PC-9 (cell line): Measurements from ENCODE around the gene WBP11. TPM values are rescaled to one million over a fixed set of nuclear protein-coding genes. Genes with fewer than 3 reads are reported as not detected.

Experiments used
- BruUV-seq: library from RNA; stranded (reverse); fragments of 400-500 nt; replicated peaks from 2 replicates; lab custom pipeline; 2021; lab: Mats Ljungman, UMichigan
- CTCF ChIA-PET: fragments of 300-600 bp; sonication (Branson Sonifier 250); formaldehyde crosslinking; loops from one replicate; lab custom pipeline; 2022; ENCODE audit warnings: antibody characterized with exemption; lab: Charles Lee
- POLR2A ChIA-PET: fragments of 300-600 bp; sonication (Branson Sonifier 250); formaldehyde crosslinking; loops from one replicate; lab custom pipeline; 2022; ENCODE audit warnings: antibody characterized with exemption; ENCODE audit not compliant: unreplicated experiment; lab: Charles Lee
- DNase-seq, 2 experiments: peaks; one replicate each; pipeline versions ENCODE4 v3.0.0 to v3.0.0-alpha.2; 2015 to 2022; ENCODE audit warnings: mixed read lengths in 1 of 2
- H2AFZ ChIP-seq: fragments of 200-600 bp; sonication (generic); 2 replicates; pipeline ENCODE4 v1.8.1; 2017; ENCODE audit warnings: antibody characterized with exemption
- H3F3A ChIP-seq: fragments of 200-600 bp; sonication (generic); 2 replicates; pipeline ENCODE4 v1.8.1; 2017; ENCODE audit warnings: antibody characterized with exemption, mild to moderate bottlenecking, low read depth; ENCODE audit not compliant: insufficient read depth
- H3K27ac ChIP-seq: fragments of 200-600 bp; sonication (generic); 2 replicates; pipeline ENCODE4 v1.6.1; 2016; ENCODE audit warnings: mixed run types
- H3K27me3 ChIP-seq: fragments of 200-600 bp; sonication (generic); 2 replicates; pipeline ENCODE4 v1.6.1; 2016; ENCODE audit warnings: low read depth, mixed run types; ENCODE audit not compliant: insufficient read depth
- H3K36me3 ChIP-seq: fragments of 200-600 bp; sonication (generic); 2 replicates; pipeline ENCODE4 v1.6.1; 2016; ENCODE audit warnings: low read depth, mixed run types
- H3K4me1 ChIP-seq: fragments of 200-600 bp; sonication (generic); replicated peaks from 2 replicates; pipeline ENCODE4 v1.6.1; 2016; ENCODE audit warnings: mixed run types; ENCODE audit not compliant: insufficient read depth
- H3K4me2 ChIP-seq: fragments of 200-600 bp; sonication (generic); 2 replicates; pipeline ENCODE4 v1.6.1; 2017; ENCODE audit warnings: mixed run types
- H3K4me3 ChIP-seq: fragments of 200-600 bp; sonication (generic); 2 replicates; pipeline ENCODE4 v1.6.1; 2016; ENCODE audit warnings: mixed run types
- H3K79me2 ChIP-seq: fragments of 200-600 bp; sonication (generic); 2 replicates; pipeline ENCODE4 v1.6.1; 2017; ENCODE audit warnings: low read depth, mixed run types
- H3K9me2 ChIP-seq: fragments of 200-600 bp; sonication (generic); 2 replicates; pipeline ENCODE4 v1.8.1; 2017; ENCODE audit warnings: mild to moderate bottlenecking; ENCODE audit not compliant: insufficient read depth
- H3K9me3 ChIP-seq: fragments of 200-600 bp; sonication (generic); 2 replicates; pipeline ENCODE4 v1.8.1; 2016; ENCODE audit warnings: low read depth; ENCODE audit not compliant: insufficient read depth
- H4K20me1 ChIP-seq: fragments of 200-600 bp; sonication (generic); 2 replicates; pipeline ENCODE4 v1.8.1; 2017; ENCODE audit not compliant: insufficient read depth
- EZH2 ChIP-seq: fragments of 200-600 bp; sonication (generic); IDR thresholded peaks from 2 replicates; pipeline ENCODE4 v1.8.0; 2017; ENCODE audit warnings: antibody characterized with exemption, low read depth
- intact Hi-C: fragments of 100-400 bp; cut with micrococcal nuclease; formaldehyde crosslinking; loops from one replicate; pipeline ENCODE4 v1.10.0; 2022; ENCODE audit not compliant: unreplicated experiment
- total RNA-seq: library from RNA; stranded (reverse); gene quantifications from 2 replicates; pipeline ENCODE4 v1.2.3, GENCODE V29; 2021
- TF ChIP-seq, protein P1 (sequence below): fragments of 200-600 bp; sonication (generic); conservative IDR thresholded peaks from 2 replicates; pipeline ENCODE4 v1.6.1; 2017; ENCODE audit warnings: mixed run types, antibody characterized with exemption, mild to moderate bottlenecking, moderate library complexity

The WBP11 gene
- total RNA-seq, 1 experiment from 2014 or later, result 124 TPM

GRCh38 chr12:14811486-14811885 is 8.2 kb upstream of the WBP11 start:
- no peaks in the 10 kb centered on the region for H3F3A ChIP-seq
- no peaks in the 10 kb centered on the region for H3K9me3 ChIP-seq
- H3K27ac ChIP-seq, result no peak overlapping the region
- H3K4me2 ChIP-seq, result no peak overlapping the region
- no peak overlapping the region for H3K4me3 ChIP-seq
- no peaks in the 10 kb centered on the region for H3K79me2 ChIP-seq
- ChIA-PET POLR2A (interaction anchor here (0.5 to 0.7 kb wide), 4 partner anchors 18 to 141 kb away, joined by 3 to 30 read pairs (median 7); no protein-coding TSS in a partner anchor), CTCF (interaction anchor here (0.7 to 2.4 kb wide), 6 partner anchors 42 to 410 kb away, joined by 3 to 19 read pairs (median 4); partner anchors contain the start of gene RERG)
- no TSS peak for BruUV-seq
- H4K20me1 ChIP-seq, result no peaks in the 10 kb centered on the region
- no peak overlapping the region for H2AFZ ChIP-seq
- H3K9me2 ChIP-seq, result no peaks in the 10 kb centered on the region
- H3K4me1 ChIP-seq, result no peaks in the 10 kb centered on the region
- no peaks in the 10 kb centered on the region for H3K27me3 ChIP-seq
- intact Hi-C loops, result loop anchor here (1.0 to 10.0 kb wide), 7 partner anchors 34 to 711 kb away; partner anchors contain the start of gene RERG
- DNase-seq, result no peak
- no peak for TF ChIP-seq EZH2
- TF ChIP-seq, protein P1, sequence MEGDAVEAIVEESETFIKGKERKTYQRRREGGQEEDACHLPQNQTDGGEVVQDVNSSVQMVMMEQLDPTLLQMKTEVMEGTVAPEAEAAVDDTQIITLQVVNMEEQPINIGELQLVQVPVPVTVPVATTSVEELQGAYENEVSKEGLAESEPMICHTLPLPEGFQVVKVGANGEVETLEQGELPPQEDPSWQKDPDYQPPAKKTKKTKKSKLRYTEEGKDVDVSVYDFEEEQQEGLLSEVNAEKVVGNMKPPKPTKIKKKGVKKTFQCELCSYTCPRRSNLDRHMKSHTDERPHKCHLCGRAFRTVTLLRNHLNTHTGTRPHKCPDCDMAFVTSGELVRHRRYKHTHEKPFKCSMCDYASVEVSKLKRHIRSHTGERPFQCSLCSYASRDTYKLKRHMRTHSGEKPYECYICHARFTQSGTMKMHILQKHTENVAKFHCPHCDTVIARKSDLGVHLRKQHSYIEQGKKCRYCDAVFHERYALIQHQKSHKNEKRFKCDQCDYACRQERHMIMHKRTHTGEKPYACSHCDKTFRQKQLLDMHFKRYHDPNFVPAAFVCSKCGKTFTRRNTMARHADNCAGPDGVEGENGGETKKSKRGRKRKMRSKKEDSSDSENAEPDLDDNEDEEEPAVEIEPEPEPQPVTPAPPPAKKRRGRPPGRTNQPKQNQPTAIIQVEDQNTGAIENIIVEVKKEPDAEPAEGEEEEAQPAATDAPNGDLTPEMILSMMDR, result peak; percentile 7; the same call in 1 of the 2 replicates
- no peaks in the 10 kb centered on the region for H3K36me3 ChIP-seq

DNA sequence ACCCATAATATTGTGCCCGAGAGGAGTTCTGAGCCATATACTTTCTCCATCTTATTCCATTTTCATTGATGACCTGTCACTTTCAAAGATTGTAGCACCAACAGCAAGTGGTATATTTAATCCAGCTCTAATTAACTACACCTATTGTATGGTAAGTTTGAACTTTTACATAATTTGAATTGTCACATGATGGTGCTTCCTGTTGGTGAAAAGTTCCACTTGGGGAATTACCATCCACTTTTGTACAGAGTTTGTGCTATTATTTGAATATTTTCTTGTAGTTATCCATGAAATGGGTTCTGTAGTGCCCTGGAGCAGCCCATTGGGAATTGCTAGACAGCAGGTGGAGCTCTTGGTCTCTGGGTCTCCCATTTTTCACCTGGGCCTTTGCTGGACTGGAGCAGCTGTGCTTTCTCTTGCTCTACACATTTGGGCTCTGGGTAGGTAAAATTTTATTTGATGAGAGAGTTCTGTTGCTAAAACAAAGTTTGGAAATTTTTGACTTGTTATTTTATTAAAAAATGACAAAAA is 7.7 kb upstream of the WBP11 start:
- ChIA-PET POLR2A (interaction anchor here (0.5 to 0.7 kb wide), 4 partner anchors 18 to 446 kb away, joined by 3 to 8 read pairs (median 6); partner anchors contain the start of gene ATF7IP), CTCF (interaction anchor here (0.7 to 2.4 kb wide), 6 partner anchors 26 to 538 kb away, joined by 3 to 19 read pairs (median 3); partner anchors contain the start of gene RERG)
- Histone ChIP-seq H3K79me2 (no peaks in the 10 kb centered on the region), H4K20me1 (no peaks in the 10 kb centered on the region), H3K36me3 (no peaks in the 10 kb centered on the region), H2AFZ (no peak overlapping the region), H3K27me3 (no peaks in the 10 kb centered on the region), H3K4me1 (no peaks in the 10 kb centered on the region), H3K4me3 (no peak overlapping the region), H3K9me2 (no peaks in the 10 kb centered on the region), H3K9me3 (no peaks in the 10 kb centered on the region), H3K4me2 (no peak overlapping the region), H3K27ac (no peak overlapping the region), H3F3A (no peaks in the 10 kb centered on the region)
- peak in 1 of 2 experiments; percentile 63 for DNase-seq
- no TSS peak for BruUV-seq
- intact Hi-C loops, result loop anchor here (1.0 to 10.0 kb wide), 7 partner anchors 34 to 712 kb away; partner anchors contain the start of gene RERG
- TF ChIP-seq, protein P1, result peak; percentile 66
- TF ChIP-seq EZH2, result no peak

DNA sequence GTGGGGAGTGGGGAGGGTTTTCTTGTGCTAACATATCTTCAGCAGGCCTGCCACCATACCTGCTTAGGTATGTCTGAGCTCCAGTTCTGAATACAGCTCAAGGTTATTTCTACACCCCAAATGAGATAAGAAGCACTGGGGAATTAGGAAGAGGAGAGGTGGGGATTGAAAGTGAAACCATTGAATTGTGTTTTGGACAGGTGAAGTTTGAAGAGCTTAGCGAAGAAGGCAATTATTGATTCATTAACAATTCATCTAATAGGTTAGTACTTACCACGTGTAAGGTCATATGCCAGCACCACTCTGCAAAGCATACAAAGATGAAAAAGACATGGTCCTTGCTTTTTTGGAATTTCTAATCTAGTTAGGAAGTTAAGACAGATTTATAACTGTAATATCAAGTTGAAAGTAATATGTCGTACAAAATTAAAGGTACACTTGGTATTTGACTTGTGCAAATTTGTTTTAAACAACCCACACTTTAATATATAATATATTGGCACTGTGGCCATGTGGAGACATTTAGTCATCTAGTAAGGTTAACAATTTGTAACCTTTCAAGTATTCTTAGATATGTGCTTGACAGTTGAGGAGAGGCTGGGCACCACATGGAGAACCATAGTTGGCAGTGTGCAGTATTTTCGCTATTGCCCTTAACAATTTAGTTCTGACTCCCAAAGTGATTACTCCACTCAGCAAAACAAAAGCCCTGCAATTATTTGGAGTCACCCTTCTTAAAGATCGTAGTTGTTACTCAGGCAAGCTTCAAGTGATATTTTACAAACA is 7.1 kb upstream of the WBP11 start:
- H3K79me2 ChIP-seq, result no peaks in the 10 kb centered on the region
- H3K4me3 ChIP-seq, result no peak overlapping the region
- H3K4me1 ChIP-seq, result 0 out of 2 replicates have a peak, but pooled peaks cover 2% of the 10 kb centered on the region
- TF ChIP-seq EZH2, result no peak
- TF ChIP-seq, protein P1, result no peak
- POLR2A ChIA-PET, result interaction anchor here (0.5 to 0.6 kb wide), 4 partner anchors 16 to 445 kb away, joined by 3 to 14 read pairs (median 8); partner anchors contain the start of gene ATF7IP
- H3K9me2 ChIP-seq, result no peaks in the 10 kb centered on the region
- no peak overlapping the region for H3K27ac ChIP-seq
- no peaks in the 10 kb centered on the region for H3K9me3 ChIP-seq
- no peak overlapping the region for H3K4me2 ChIP-seq
- CTCF ChIA-PET, result interaction anchor here (0.6 to 2.4 kb wide), 7 partner anchors 27 to 537 kb away, joined by 3 to 19 read pairs (median 3); partner anchors contain the start of gene RERG
- no peaks in the 10 kb centered on the region for H4K20me1 ChIP-seq
- no peaks in the 10 kb centered on the region for H3F3A ChIP-seq
- intact Hi-C loops, result loop anchor here (2.0 to 10.0 kb wide), 3 partner anchors 178 to 712 kb away; partner anchors contain the start of gene RERG
- no peak overlapping the region for H2AFZ ChIP-seq
- BruUV-seq, result no TSS peak
- H3K27me3 ChIP-seq, result no peaks in the 10 kb centered on the region
- no peaks in the 10 kb centered on the region for H3K36me3 ChIP-seq
- no peak for DNase-seq
